GM10248 (cell line): Measurements from ENCODE around the gene GPBP1.

Experiments used
- CTCF ChIA-PET: fragments of 300-600 bp; sonication (Branson Sonifier 250); formaldehyde crosslinking; extraction: SDS; loops from one replicate; lab custom pipeline; 2021; ENCODE audit warnings: antibody characterized with exemption; lab: Yijun Ruan, JAX
- POLR2A ChIA-PET: fragments of 350-650 bp; sonication (Branson Sonifier 250); formaldehyde crosslinking; extraction: SDS; loops from one replicate; lab custom pipeline; 2020; ENCODE audit warnings: antibody characterized with exemption; lab: Yijun Ruan, JAX
- DNase-seq: peaks from one replicate; pipeline ENCODE4 v3.0.0; 2012; ENCODE audit errors: extremely low spot score
- CTCF ChIP-seq: IDR thresholded peaks from 2 replicates; pipeline ENCODE4 v1.5.1; 2012; ENCODE audit warnings: mild to moderate bottlenecking, low read depth; ENCODE audit errors: extremely low read depth, missing control alignments, control extremely low read depth

GPBP1 gene

GRCh38 chr5:57311251-57311650, 137.4 kb downstream of the GPBP1 start:
- ChIA-PET CTCF (interaction anchor here (1.7 kb wide), 1 partner anchor 13 kb away, joined by 5 read pairs; no protein-coding TSS in a partner anchor), POLR2A (no interaction called here)
- no peak for DNase-seq
- no peak for TF ChIP-seq CTCF

- POLR2A ChIA-PET = no interaction called here
- DNase-seq = no peak
- CTCF ChIA-PET = interaction anchor here (0.9 to 1.8 kb wide), 4 partner anchors 11 to 18 kb away, joined by 3 to 6 read pairs (median 4); no protein-coding TSS in a partner anchor
- TF ChIP-seq CTCF = no peak
Observed at GRCh38 chr5:57311921-57312735, 138.3 kb downstream of the GPBP1 start.

- TF ChIP-seq CTCF = no peak
- DNase-seq = no peak
- ChIA-PET POLR2A (no interaction called here), CTCF (interaction anchor here (0.6 to 1.8 kb wide), 2 partner anchors 16 to 19 kb away, joined by 3 to 6 read pairs; no protein-coding TSS in a partner anchor)
Observed at GRCh38 chr5:57313716-57314115, 139.9 kb downstream of the GPBP1 start.
